HG03139 (cell line): ENCODE measurements around the gene TLL1.

ENCODE experiments used
- ATAC-seq: cut with Tn5 transposase; IDR thresholded peaks from one replicate; pipeline ENCODE4 v1.9.1; 2021; ENCODE audit not compliant: unreplicated experiment

The TLL1 gene

DNA sequence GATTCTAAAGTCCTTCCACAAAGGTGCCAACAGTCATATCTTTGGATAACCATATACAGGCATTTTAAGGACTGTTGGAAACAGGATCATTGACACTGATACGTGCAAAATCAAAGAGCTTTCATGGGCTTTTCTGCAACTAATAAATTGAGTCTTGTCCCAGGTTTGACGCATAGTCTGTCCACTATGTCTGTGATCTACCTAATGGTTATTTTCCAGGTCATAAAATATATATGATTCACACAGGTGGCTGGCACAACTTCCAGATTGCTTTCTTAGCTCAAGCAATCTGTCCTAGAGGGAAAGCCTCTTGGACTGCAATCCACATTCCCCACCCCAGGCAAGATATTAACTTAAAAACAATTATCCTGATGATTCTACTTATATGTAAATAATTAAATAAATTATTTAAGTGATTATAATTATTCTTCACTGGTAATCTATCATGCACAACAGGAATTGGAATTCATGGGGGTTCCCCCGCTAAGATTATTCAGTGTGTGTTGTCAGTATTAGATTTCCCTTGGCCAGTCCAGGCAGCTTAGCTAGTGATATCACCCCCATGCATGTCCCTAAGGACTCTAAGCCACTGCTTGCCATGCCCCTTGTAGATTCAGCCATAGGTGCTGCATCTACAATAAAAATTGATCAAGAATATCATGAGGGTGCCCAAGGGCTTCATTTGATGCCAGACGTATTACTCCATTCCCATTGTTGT lies 97.8 kb downstream of the TLL1 start:
- ATAC-seq: no peak

GRCh38 chr4:165971446-165971845 lies 98.4 kb downstream of the TLL1 start:
- ATAC-seq: no peak

DNA sequence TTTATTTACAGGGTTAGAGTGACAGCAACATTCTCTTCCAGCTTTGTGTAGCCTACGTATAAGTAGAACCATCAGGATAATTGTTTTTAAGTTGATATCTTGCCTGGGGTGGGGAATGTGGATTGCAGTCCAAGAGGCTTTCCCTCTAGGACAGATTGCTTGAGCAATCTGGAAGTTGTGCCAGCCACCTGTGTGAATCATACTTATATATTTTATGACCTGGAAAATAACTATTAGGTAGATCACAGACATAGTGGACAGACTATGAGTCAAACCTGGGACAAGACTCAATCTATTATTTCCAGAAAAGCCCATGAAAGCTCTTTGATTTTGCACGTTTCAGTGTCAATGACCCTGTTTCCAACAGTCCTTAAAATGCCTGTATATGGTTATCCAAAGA lies 98.9 kb downstream of the TLL1 start:
- ATAC-seq: no peak

GRCh38 chr4:165972747-165973146 lies 99.7 kb downstream of the TLL1 start:
- ATAC-seq: no peak

- no peak for ATAC-seq
Observed at GRCh38 chr4:165982934-165983333, 109.9 kb downstream of the TLL1 start.

- ATAC-seq: no peak
Observed at GRCh38 chr4:165986956-165987698, 114.1 kb downstream of the TLL1 start.

GRCh38 chr4:165991325-165992180 lies 118.5 kb downstream of the TLL1 start:
- ATAC-seq: no peak

DNA sequence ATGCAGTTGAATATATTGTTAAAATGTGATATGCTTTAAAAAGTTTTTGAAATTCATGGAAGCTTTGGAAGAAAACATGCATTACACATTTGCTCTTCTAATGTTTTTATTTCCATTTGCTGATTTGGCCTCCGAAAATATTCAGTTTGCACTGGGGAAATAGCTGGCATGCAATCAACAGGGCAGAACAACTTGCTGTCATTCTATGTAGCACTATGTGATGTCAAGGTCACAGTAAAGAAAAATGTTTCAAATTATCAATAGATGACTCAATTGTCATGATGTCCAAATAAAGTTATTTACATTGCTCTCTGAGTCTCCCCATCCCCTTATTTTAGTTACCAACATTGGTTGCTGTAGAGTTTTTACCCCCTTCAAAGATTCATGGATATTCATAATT lies 119.2 kb downstream of the TLL1 start:
- no peak for ATAC-seq

- ATAC-seq: no peak
Observed at GRCh38 chr4:165994701-165995100, 121.7 kb downstream of the TLL1 start.

DNA sequence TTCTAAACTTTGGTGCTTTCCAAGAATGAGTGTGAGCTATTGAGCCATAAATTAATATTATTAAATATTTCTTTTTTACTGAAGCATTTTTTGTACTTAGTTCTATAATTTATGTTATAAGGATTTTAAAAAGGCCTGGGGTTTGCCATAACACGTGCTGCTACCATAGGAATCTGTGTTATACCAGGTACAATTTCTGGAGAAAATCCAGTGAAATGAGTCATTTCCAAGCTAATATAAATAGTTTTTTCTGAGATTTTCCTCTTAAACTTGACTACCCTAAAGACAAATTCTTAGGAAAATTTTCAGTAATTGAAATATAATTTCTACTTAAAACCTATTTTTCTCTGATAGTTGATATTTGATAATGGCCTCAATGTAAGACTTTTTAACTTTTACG lies 130.8 kb downstream of the TLL1 start:
- ATAC-seq: no peak

GRCh38 chr4:166006217-166006616 lies 133.2 kb downstream of the TLL1 start:
- ATAC-seq: no peak

DNA sequence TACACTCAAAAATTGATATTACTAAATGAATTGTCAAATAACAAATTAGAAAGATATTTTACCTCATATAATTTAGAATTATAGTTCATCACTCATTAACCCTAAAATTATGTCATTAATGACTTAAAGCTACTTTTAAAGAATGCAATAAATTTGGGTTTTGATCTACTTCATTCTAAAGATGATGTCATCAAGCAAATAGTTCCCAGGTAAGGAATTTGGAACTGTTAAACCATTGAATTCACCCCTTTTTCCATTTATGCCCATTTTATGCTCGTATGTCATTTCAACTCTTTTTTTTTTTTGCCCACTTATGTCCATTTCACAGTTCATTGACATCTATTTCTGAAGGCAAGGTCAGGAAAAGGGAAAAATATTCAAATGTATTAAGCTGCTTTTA lies 135.5 kb downstream of the TLL1 start:
- ATAC-seq: no peak

DNA sequence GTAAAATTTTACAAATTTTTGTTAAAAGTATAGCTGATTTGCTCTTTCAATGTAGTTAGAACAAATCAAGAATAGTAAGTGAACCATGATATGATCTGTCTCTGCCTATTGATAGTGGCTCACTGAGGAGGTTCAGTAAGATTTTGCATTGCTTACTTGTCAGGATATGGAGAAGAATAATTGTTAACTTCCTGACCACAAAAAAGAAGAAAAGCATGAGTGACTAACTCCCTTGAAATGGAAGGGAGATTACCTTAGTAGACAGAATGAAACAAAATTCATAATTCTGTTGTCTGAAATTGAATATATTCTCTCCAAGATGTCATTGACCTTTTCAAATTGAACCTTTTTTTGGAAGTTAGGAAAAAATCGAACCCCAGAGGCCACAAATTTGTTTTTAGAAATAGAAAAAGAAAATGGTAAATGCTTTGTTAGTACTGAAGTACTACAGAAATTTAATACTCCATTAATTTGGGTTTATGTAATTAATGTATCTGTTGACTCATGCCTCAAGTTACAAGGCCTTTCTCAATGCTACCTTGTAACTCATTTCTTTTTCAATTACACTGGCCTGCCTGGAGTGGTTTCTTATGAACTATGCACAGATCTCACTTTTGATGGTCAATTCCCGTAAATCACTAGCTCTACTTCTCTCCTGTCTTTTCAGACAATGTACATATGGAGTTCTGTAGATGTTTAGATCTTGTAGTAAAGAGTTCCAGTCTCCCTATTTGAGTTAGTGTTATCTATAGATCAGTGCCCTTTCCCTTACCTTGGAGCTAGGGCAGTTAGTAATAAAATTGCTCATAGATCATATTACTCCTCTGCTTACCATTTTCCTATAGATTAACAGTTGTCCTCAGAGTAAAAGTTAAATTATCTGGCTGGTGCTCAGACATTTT lies 139.3 kb downstream of the TLL1 start:
- ATAC-seq: no peak

DNA sequence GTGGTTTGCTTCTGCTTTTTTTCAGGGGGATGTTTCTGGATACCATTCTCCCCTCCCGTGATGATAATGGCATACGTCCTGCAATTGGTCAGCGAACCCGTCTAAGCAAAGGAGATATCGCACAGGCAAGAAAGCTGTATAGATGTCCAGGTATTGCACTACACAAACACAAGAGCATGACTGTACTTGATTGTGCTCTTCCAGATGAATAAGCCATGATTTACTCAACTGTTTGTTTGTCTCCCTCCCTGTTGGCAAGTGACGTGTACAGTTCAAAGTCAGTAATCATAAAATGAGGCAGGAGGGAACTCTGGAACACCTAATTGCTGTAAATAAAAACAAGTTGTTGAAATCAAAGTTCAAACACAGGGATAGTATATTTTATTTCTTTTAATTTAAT lies 141.4 kb downstream of the TLL1 start:
- no peak for ATAC-seq

DNA sequence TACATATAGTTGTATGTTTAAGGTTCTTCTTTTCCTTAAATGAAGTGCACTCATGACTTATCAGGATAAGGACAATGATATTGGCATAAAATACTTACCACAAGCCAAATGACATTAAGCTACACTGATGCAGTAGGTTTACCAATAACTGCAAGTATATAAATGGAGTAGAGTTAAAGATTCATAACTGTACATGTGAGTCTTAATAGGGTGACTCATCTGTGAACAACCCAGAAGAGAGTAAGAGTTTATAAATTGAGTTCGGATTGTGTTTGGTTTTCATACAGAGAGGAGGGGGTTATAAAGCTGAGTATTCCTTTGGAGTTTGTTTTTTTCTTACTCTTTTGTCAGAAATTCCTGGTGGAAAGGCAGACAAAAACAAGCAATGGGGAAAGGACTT lies 144.8 kb downstream of the TLL1 start:
- ATAC-seq: no peak

DNA sequence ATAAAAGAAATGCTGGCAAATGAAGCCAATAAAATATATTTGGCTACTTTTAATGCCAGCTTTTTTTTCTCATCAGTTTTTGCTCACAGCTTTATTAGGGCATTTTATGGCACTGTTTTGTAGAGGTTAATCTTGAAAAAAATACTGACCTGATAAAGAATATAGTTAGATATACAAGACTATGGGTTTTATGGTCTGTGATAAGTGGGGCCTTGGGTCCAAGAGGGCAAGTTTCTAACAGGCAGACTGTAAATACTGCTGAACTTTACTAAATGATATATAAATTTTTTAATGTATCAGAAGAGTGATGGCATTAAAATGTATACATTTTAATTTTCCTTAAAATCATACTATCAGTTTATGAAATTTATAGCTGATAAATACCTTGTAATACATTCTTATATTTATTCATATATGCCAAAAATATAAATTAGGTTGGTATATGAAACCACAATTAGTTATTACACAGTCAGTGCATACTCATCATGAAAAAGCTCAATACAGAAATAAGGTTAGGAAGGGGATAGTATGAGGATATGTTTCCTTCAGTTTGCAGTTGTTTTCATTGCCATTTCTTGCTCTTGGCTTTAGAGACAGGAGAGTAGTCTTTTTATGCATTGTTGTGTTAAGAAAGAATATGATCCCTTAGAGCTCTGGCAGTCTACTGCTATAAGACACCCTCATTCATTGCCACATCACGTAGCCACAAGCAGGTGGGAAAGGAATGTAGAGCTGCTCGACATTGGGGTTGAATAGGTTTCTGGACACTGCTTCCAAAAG lies 146.6 kb downstream of the TLL1 start:
- ATAC-seq: no peak

GRCh38 chr4:166021617-166022016 lies 148.6 kb downstream of the TLL1 start:
- no peak for ATAC-seq

DNA sequence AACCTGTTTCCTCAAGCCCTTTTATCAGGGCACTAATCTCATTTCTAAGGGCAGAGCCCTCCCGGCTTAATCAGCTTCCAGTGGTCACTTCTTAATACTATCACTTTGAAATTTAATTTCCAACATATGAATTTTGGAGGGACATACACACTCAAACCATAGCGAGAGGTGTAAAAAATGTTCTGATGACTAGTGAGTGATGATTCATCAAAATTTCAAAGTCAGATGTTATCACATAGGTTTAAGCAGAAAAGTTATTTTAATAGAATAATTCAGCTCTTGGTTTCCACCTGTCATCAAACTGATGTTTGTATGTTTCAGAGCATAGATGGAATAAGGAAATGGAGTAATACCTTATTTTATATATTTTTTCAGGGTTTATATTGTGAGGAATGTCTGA lies 161.9 kb downstream of the TLL1 start:
- no peak for ATAC-seq

- ATAC-seq: no peak
Observed at GRCh38 chr4:166039822-166040221, 166.8 kb downstream of the TLL1 start.

GRCh38 chr4:166042510-166043055 lies 169.5 kb downstream of the TLL1 start:
- ATAC-seq: no peak
